HEK293T (cell line): ENCODE measurements around the gene CXXC5.

Source experiments
- CTBP1 ChIP-seq: fragments of 450-650 bp; IDR thresholded peaks from 2 replicates; pipeline ENCODE4 v1.6.1; 2016; ENCODE audit warnings: borderline replicate concordance
- ELF4 ChIP-seq: fragments of 450-650 bp; IDR thresholded peaks from 2 replicates; pipeline ENCODE4 v1.6.1; 2017; ENCODE audit warnings: antibody characterized with exemption
- FOXA1 ChIP-seq: fragments of 450-650 bp; IDR thresholded peaks from 2 replicates; pipeline ENCODE4 v1.6.1; 2016; ENCODE audit warnings: mild to moderate bottlenecking
- FOXM1 ChIP-seq: fragments of 450-650 bp; IDR thresholded peaks from 2 replicates; pipeline ENCODE4 v1.6.1; 2017; ENCODE audit warnings: mild to moderate bottlenecking, borderline replicate concordance
- HDGF ChIP-seq: fragments of 450-650 bp; IDR thresholded peaks from 2 replicates; pipeline ENCODE4 v1.6.1; 2017; ENCODE audit warnings: antibody characterized with exemption, borderline replicate concordance
- NFRKB ChIP-seq: fragments of 450-650 bp; IDR thresholded peaks from 2 replicates; pipeline ENCODE4 v1.6.1; 2016; ENCODE audit warnings: mild to moderate bottlenecking, moderate library complexity
- SP1 ChIP-seq: fragments of 450-650 bp; IDR thresholded peaks from 2 replicates; pipeline ENCODE4 v1.6.1; 2017
- SUZ12 ChIP-seq: fragments of 450-650 bp; IDR thresholded peaks from 2 replicates; pipeline ENCODE4 v1.6.1; 2016; ENCODE audit warnings: mild to moderate bottlenecking
- TARDBP ChIP-seq: fragments of 450-650 bp; IDR thresholded peaks from 2 replicates; pipeline ENCODE4 v1.6.1; 2016
- ZNF384 ChIP-seq: fragments of 450-650 bp; IDR thresholded peaks from 2 replicates; pipeline ENCODE4 v1.6.1; 2016

DNA sequence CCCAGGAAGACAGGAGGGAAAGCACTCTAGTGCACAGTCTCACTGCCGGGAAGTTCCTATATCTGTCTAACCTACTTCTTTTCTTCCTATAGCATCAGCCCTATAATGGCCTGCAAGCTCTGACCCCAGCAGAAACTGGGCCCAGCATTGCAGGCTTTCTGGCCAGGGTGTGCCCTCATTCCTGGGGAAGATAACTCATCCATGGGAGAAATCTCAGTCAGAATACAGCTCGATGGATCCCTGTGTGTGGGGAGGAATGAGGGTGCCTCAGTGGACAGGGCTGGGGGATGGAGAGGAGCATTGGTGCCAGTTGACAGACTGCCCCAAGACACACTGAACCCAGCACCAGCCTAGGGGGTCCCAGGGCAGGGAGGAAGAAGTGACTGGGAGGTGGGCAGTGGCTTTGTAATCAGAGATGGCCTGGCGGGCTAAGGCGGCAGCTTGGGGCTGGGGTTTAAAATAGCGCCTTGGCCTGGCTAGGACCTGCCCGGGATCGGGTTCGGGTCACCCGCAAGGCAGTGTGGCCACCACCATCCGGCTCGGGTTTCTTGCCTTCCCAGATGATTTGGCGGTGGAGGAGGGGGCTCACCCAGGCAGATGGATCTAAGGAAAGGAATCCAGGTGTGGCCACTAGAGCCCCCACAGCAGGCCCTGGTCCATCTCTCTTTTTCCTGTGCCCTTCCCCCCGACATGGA, 7.6 kb upstream of the CXXC5 start:
- TF ChIP-seq HDGF: no peak
- TF ChIP-seq TARDBP: no peak
- TF ChIP-seq SUZ12: no peak
- TF ChIP-seq NFRKB: no peak
- TF ChIP-seq ELF4: no peak
- TF ChIP-seq SP1: no peak
- TF ChIP-seq FOXM1: no peak
- no peak for TF ChIP-seq ZNF384
- no peak for TF ChIP-seq CTBP1
- TF ChIP-seq FOXA1: no peak
